Naive thymus-derived CD8-positive, alpha-beta T cell (primary cell): ENCODE data around the gene BCAS1. TPM values are rescaled to one million over a fixed set of nuclear protein-coding genes. Genes with fewer than 3 reads are reported as not detected.
A peak's percentile ranks its signal among the peaks of the same experiment; 100 is the strongest.

ENCODE experiments used
- ATAC-seq, 2 donors: fragments of 150-1000 bp; cut with Tn5 transposase in 1 of 2; sonication (Bioruptor Pico), chemical (Tn5 transposase) in 1 of 2; 1 replicate in 1 of 2; 2 replicates in 1 of 2; pipeline ENCODE4 v1.10.0; 2021; ENCODE audit warnings: mild to moderate bottlenecking in 2 of 2, moderate library complexity in 2 of 2
- POLR2A ChIA-PET: fragments of 350-600 bp; sonication (Branson Sonifier 250); formaldehyde crosslinking; loops from one replicate; lab custom pipeline; 2021; ENCODE audit warnings: antibody characterized with exemption; lab: Charles Lee
- DNase-seq, 10 donors: peaks; one replicate each; pipeline versions ENCODE4 v3.0.0 to v3.0.0-alpha.2; 2020 to 2022
- H3K27ac Mint-ChIP-seq, 10 donors: one replicate each; pipeline ENCODE4 v1.8.0; 2020 to 2022; ENCODE audit warnings: mild to moderate bottlenecking in 10 of 10, mixed read lengths in 10 of 10, moderate library complexity in 4 of 10, inconsistent platforms in 1 of 10
- H3K27me3 Mint-ChIP-seq, 5 donors: one replicate each; pipeline ENCODE4 v1.8.0; 2021 to 2022; ENCODE audit warnings: mixed read lengths in 5 of 5
- H3K36me3 Mint-ChIP-seq, 3 donors: one replicate each; pipeline ENCODE4 v1.8.0; 2020 to 2022; ENCODE audit warnings: mixed read lengths in 3 of 3, mild to moderate bottlenecking in 2 of 3, inconsistent platforms in 1 of 3
- H3K4me1 Mint-ChIP-seq, 4 donors: one replicate each; pipeline ENCODE4 v1.8.0; 2021 to 2022; ENCODE audit warnings: mixed read lengths in 4 of 4
- H3K4me3 Mint-ChIP-seq, 10 donors: one replicate each; pipeline ENCODE4 v1.8.0; 2020 to 2022; ENCODE audit warnings: mild to moderate bottlenecking in 10 of 10, mixed read lengths in 10 of 10, moderate library complexity in 6 of 10, inconsistent platforms in 1 of 10
- H3K9me3 Mint-ChIP-seq, 9 donors: one replicate each; pipeline ENCODE4 v1.8.0; 2020 to 2022; ENCODE audit warnings: mixed read lengths in 9 of 9, mild to moderate bottlenecking in 3 of 9, inconsistent platforms in 1 of 9, moderate library complexity in 1 of 9
- polyA plus RNA-seq, 3 donors: library from polyadenylated mRNA; unstranded; fragments of 300-500 nt; fragmentation: Illumina TruSeq; gene quantifications; one replicate each; pipeline ENCODE4 v1.2.3, GENCODE V29; 2021
- total RNA-seq, 8 experiments: library from RNA in 2 of 8; stranded (reverse) in 2 of 8; gene quantifications; one replicate each; pipeline ENCODE4 v1.2.3 and lab custom pipeline; 2021 to 2026

BCAS1 gene
- total and polyA plus RNA-seq, 5 experiments from 2014 or later: not detected

DNA sequence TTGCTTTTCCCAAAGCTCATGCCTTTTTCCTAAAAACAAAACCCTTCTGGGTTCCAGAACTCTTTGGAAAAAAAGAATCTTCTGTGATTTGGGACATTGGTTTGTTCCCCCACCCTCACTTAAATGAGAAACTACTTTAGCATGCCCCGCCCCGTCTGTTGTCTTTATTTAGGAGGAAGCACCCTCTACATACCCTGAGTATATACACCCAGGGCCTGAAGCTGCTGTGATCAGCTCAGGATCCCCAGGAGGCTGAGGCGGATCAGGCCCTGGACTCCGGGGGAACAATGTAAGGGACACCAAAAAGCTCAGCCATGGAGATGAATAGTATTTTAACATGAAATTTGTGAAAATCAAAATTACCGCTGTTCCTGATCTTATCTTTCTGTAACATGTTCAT, 1.4 kb downstream of the BCAS1 start:
- no peak overlapping the region for H3K4me3 Mint-ChIP-seq
- ATAC-seq (no peak), DNase-seq (no peak)
- peak overlapping the region in 2 of 10 donors; percentile 21 to 57 for H3K27ac Mint-ChIP-seq
- no peaks in the 10 kb centered on the region for H3K36me3 Mint-ChIP-seq
- H3K4me1 Mint-ChIP-seq: peaks cover 7 to 16% (median 14%) of the 10 kb centered on the region in 4 donors
- no peaks in the 10 kb centered on the region for H3K27me3 Mint-ChIP-seq
- no peaks in the 10 kb centered on the region for H3K9me3 Mint-ChIP-seq
- POLR2A ChIA-PET: no interaction called here

DNA sequence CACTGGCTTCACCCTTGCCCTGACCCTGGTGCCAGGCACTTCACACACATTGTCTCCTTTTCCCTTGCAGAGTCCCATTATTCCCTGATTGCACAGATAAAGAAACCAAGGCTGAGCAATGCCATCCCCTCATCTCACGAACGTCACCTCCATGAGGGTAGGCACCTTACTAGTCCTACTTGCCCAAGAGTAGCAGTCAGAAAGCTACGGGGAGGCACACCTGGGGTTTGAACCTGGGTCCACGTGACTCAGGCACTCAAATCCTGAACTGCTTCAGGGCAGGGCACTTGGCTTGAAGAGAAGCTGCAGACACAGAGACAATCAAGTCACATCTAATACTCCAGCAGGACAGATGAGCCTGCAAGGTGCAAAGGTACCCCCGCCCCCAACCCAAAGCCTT, 1.9 kb downstream of the BCAS1 start:
- Mint-ChIP-seq H3K27me3 (no peaks in the 10 kb centered on the region), H3K9me3 (no peaks in the 10 kb centered on the region), H3K4me3 (no peak overlapping the region), H3K4me1 (peaks cover 7 to 20% (median 18%) of the 10 kb centered on the region in 4 donors), H3K27ac (peak overlapping the region in 2 of 10 donors; percentile 24 to 31), H3K36me3 (no peaks in the 10 kb centered on the region)
- POLR2A ChIA-PET: no interaction called here
- DNase-seq: no peak
- ATAC-seq: no peak

- POLR2A ChIA-PET: no interaction called here
- DNase-seq (no peak), ATAC-seq (no peak)
- no peaks in the 10 kb centered on the region for H3K9me3 Mint-ChIP-seq
- peaks cover 12 to 28% (median 25%) of the 10 kb centered on the region in 4 donors for H3K4me1 Mint-ChIP-seq
- no peak overlapping the region for H3K4me3 Mint-ChIP-seq
- H3K27ac Mint-ChIP-seq: peak overlapping the region in 2 of 10 donors; percentile 29 to 67
- no peaks in the 10 kb centered on the region for H3K27me3 Mint-ChIP-seq
- no peaks in the 10 kb centered on the region for H3K36me3 Mint-ChIP-seq
Observed at GRCh38 chr20:54067606-54068174, 2.7 kb downstream of the BCAS1 start.

DNA sequence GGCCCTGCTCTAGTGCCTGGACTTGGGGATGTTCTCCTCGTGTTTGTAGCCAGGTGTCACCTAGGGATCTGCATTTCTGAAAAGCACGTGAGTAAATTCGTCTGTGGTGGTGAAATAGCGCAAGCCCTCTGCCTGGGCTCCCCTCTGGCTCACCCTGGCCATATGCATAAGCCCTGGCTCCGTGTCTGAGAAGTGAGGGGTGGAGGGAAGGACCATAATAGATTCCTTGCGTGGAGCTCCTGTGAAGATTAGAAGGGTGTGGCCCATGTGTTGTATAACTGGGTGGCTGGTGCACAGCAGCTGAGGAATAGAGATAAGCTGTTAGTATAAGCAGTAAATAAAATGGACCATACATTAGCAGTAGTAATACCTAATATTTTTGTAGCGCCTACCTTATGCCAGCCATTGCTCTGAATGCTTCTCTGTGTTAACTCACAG, 4.8 kb downstream of the BCAS1 start:
- Mint-ChIP-seq H3K36me3 (no peaks in the 10 kb centered on the region), H3K27ac (peak overlapping the region in 3 of 10 donors; percentile 50 to 80 (median 69)), H3K4me3 (no peak overlapping the region), H3K4me1 (peaks cover 9 to 30% (median 26%) of the 10 kb centered on the region in 4 donors), H3K27me3 (no peaks in the 10 kb centered on the region), H3K9me3 (no peaks in the 10 kb centered on the region)
- ATAC-seq (no peak), DNase-seq (no peak)
- POLR2A ChIA-PET: interaction anchor here (0.6 to 1.1 kb wide), 2 partner anchors 31 to 131 kb away, joined by 4 read pairs; no protein-coding TSS in a partner anchor

DNA sequence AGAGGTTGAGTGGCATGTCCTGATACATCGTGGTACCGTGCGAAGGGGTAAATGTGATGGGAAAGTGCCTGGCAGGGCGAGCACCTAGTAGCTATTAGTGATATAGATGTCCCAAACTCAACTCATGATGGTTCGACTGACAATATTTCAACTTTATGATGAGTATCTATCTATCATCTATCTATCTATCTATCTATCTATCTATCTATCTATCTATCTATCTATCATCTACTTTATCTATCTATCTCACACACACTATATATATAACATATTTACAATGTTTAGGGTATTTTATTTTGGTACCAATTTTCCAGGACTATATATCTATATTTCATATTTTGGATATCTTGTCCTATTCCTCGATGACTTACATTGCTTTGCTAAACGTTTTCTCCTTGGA, 5.5 kb downstream of the BCAS1 start:
- H3K36me3 Mint-ChIP-seq: no peaks in the 10 kb centered on the region
- H3K27ac Mint-ChIP-seq: peak overlapping the region; percentile 83 to 95 (median 92)
- peak overlapping the region in 4 of 10 donors; percentile 50 to 83 (median 68) for H3K4me3 Mint-ChIP-seq
- H3K27me3 Mint-ChIP-seq: no peaks in the 10 kb centered on the region
- peaks cover 8 to 28% (median 24%) of the 10 kb centered on the region in 4 donors for H3K4me1 Mint-ChIP-seq
- DNase-seq (no peak), ATAC-seq (no peak)
- no peaks in the 10 kb centered on the region for H3K9me3 Mint-ChIP-seq
- POLR2A ChIA-PET: interaction anchor here (0.6 to 2.3 kb wide), 3 partner anchors 14 to 131 kb away, joined by 3 to 10 read pairs (median 4); no protein-coding TSS in a partner anchor

- Mint-ChIP-seq H3K4me1 (peaks cover 8 to 28% (median 24%) of the 10 kb centered on the region in 4 donors), H3K4me3 (peak overlapping the region; percentile 34 to 83 (median 64)), H3K36me3 (no peaks in the 10 kb centered on the region), H3K27me3 (no peaks in the 10 kb centered on the region), H3K27ac (peak overlapping the region; percentile 83 to 95 (median 92)), H3K9me3 (no peaks in the 10 kb centered on the region)
- ATAC-seq (peak; percentile 96), DNase-seq (peak; percentile 26 to 90 (median 63))
- POLR2A ChIA-PET: interaction anchor here (0.5 to 2.3 kb wide), 4 partner anchors 15 to 399 kb away, joined by 3 to 10 read pairs (median 4); no protein-coding TSS in a partner anchor
Observed at GRCh38 chr20:54063992-54064676, 6.3 kb downstream of the BCAS1 start.

GRCh38 chr20:54063580-54063979, 6.8 kb downstream of the BCAS1 start:
- Mint-ChIP-seq H3K4me1 (peaks cover 9 to 30% (median 25%) of the 10 kb centered on the region in 4 donors), H3K27me3 (no peaks in the 10 kb centered on the region), H3K36me3 (no peaks in the 10 kb centered on the region), H3K9me3 (no peaks in the 10 kb centered on the region), H3K4me3 (peak overlapping the region; percentile 34 to 83 (median 64)), H3K27ac (peak overlapping the region; percentile 83 to 95 (median 92))
- DNase-seq: no peak
- POLR2A ChIA-PET: interaction anchor here (0.8 to 2.3 kb wide), 4 partner anchors 15 to 156 kb away, joined by 3 to 10 read pairs (median 4); no protein-coding TSS in a partner anchor
- ATAC-seq: no peak

DNA sequence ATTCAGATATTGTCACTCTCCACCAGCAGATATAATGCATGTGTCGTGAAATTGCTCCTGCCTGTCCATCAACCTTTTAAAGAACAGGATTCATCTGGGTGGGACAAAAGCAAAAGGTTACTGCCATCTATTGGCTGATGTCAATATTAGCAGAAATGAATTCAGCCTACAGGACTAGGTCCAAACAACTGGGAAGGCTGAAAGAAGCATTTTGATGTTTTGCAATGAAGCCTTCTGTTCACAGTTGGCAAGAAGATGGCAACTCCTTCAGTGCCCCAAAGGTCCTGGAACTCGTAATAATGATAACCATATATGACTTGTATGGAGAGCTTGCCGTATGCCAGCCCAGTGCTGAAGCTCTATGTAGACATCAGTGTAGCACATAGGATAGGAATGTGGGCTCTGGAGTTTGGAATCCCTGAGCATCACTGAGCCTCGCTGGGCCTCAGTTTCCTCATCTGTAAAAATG, 7.5 kb downstream of the BCAS1 start:
- DNase-seq (peak in 3 of 10 donors; percentile 28 to 38 (median 34)), ATAC-seq (no peak)
- peaks cover 14 to 34% (median 27%) of the 10 kb centered on the region in 4 donors for H3K4me1 Mint-ChIP-seq
- no peaks in the 10 kb centered on the region for H3K27me3 Mint-ChIP-seq
- peak overlapping the region in 3 of 10 donors; percentile 4 to 71 (median 50) for H3K4me3 Mint-ChIP-seq
- POLR2A ChIA-PET: interaction anchor here (0.6 to 2.3 kb wide), 3 partner anchors 16 to 114 kb away, joined by 3 to 10 read pairs (median 3); no protein-coding TSS in a partner anchor
- no peaks in the 10 kb centered on the region for H3K36me3 Mint-ChIP-seq
- no peaks in the 10 kb centered on the region for H3K9me3 Mint-ChIP-seq
- H3K27ac Mint-ChIP-seq: peak overlapping the region in 9 of 10 donors; percentile 25 to 93 (median 83)

DNA sequence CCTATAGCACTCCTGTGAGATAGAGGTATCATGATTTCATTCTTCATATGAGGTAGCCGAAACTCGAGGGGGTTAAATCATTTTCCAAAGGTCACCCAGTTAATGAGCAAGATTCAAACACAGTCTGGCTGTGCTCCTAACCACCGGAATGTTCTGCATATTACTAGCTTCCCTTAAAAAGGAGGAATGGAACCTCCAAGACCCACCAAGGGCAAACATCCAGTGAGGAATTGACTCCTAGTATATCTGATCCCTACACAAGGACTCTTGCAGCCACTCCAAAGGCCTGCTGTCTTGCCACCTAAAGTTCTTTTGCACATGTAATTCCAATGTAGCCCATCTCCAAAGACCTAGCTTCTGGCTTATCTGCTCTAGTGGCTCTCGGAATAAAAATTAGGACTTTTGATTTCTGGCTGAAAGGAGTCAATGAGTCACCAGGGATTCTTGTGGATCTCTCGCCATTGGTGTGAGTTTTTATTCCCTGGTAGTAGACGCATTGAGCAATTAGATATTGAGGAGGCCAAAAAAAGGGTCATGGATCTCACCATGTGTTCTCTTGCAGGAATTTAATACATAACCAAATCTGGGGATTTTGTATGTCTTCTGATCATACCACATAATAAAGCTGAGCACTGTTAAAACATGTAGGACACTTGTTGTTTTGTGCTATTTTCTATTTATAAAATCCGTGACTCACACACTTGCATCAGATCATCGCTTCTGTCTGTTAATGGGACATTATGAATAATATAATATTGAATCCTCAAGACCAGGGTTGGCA, 9.1 kb downstream of the BCAS1 start:
- no peaks in the 10 kb centered on the region for H3K9me3 Mint-ChIP-seq
- no peaks in the 10 kb centered on the region for H3K27me3 Mint-ChIP-seq
- no peak overlapping the region for H3K27ac Mint-ChIP-seq
- H3K4me3 Mint-ChIP-seq: no peak overlapping the region
- POLR2A ChIA-PET: interaction anchor here (0.6 kb wide), 1 partner anchor 489 kb away, joined by 3 read pairs; no protein-coding TSS in a partner anchor
- H3K36me3 Mint-ChIP-seq: no peaks in the 10 kb centered on the region
- ATAC-seq: no peak
- H3K4me1 Mint-ChIP-seq: peaks cover 14 to 36% (median 25%) of the 10 kb centered on the region in 4 donors
- no peak for DNase-seq

DNA sequence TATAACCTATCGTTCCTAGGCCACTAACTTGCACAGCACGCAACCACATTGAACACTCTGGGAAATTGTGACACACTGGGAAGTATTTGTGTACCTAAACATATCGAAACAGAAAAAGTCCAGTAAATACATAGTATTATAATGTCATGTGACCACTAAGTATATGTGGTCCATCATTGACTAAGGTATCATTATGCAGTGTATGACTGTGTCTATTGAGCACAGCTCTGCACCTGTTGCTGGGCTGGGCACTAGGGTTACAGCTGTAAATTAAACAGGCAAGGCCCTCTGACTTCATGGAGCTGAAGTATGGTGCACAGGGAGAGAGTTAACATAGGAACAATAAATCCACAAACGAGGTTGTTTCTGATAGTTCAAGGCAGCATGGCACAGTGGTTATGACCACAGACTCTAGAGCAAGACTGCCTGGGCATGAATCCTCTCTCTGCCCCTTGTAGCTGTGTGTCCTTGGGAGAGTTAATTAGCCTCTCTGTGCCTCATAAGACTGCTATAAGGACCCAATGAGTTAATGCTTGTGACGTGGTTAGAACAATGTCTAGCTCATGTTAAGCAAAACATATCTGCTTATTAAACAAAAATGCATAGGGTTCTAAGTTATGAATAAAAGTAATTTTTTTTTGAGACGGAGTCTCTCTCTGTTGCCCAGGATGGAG, 10.6 kb downstream of the BCAS1 start:
- Mint-ChIP-seq H3K4me1 (peaks cover 14 to 33% (median 24%) of the 10 kb centered on the region in 4 donors), H3K36me3 (no peaks in the 10 kb centered on the region), H3K27ac (no peak overlapping the region), H3K4me3 (no peak overlapping the region), H3K27me3 (no peaks in the 10 kb centered on the region), H3K9me3 (no peaks in the 10 kb centered on the region)
- DNase-seq (no peak), ATAC-seq (no peak)
- POLR2A ChIA-PET: no interaction called here

- DNase-seq (no peak), ATAC-seq (no peak)
- POLR2A ChIA-PET: no interaction called here
- no peak overlapping the region for H3K4me3 Mint-ChIP-seq
- H3K36me3 Mint-ChIP-seq: no peaks in the 10 kb centered on the region
- peaks cover 0 to 2% (median 0%) of the 10 kb centered on the region in 9 donors for H3K9me3 Mint-ChIP-seq
- H3K4me1 Mint-ChIP-seq: peaks cover 12 to 21% (median 13%) of the 10 kb centered on the region in 4 donors
- H3K27me3 Mint-ChIP-seq: no peaks in the 10 kb centered on the region
- H3K27ac Mint-ChIP-seq: peak overlapping the region in 2 of 10 donors; percentile 12 to 25
Observed at GRCh38 chr20:54058420-54059139, 11.8 kb downstream of the BCAS1 start.
